Body of pancreas (tissue), 4 donors: ENCODE measurements around the gene ZSWIM7. TPM values are rescaled to one million over a fixed set of nuclear protein-coding genes. Genes with fewer than 3 reads are reported as not detected.

ENCODE experiments used
- ATAC-seq: fragments of 150-250 bp; one replicate; pipeline ENCODE4 v1.9.1; 2016
- DNase-seq, 4 donors: peaks; one replicate each; pipeline ENCODE4 v3.0.0-alpha.2; 2019
- H3K27ac ChIP-seq, 4 donors: fragments of 200-600 bp; sonication (generic); 1 replicate in 3 of 4; 2 replicates in 1 of 4; pipeline versions ENCODE4 v1.5.1 to v1.6.1; 2016 to 2019; ENCODE audit warnings: mild to moderate bottlenecking in 1 of 4, mixed read lengths in 1 of 4, moderate library complexity in 1 of 4
- H3K27me3 ChIP-seq, 2 donors: fragments of 200-600 bp; sonication (generic); one replicate each; pipeline ENCODE4 v1.6.0; 2016; ENCODE audit warnings: mild to moderate bottlenecking in 1 of 2
- H3K36me3 ChIP-seq, 2 donors: fragments of 200-600 bp; sonication (generic); replicated peaks in 1 of 2; 2 replicates each; pipeline ENCODE4 v1.5.1; 2016; ENCODE audit warnings: low read depth in 2 of 2; ENCODE audit not compliant: insufficient read depth in 1 of 2
- H3K4me1 ChIP-seq: fragments of 200-600 bp; sonication (generic); one replicate; pipeline ENCODE4 v1.6.0; 2016
- H3K4me3 ChIP-seq, 2 donors: fragments of 200-600 bp; sonication (generic); 1 replicate in 1 of 2; 2 replicates in 1 of 2; pipeline ENCODE4 v1.5.1; 2016 to 2019
- H3K9me3 ChIP-seq, 3 donors: fragments of 200-600 bp; sonication (generic); 1 replicate in 2 of 3; 2 replicates in 1 of 3; pipeline ENCODE4 v1.5.1; 2016
- CTCF ChIP-seq, 7 experiments: fragments of 450-650 bp in 4 of 7; fragments of 200-600 bp in 3 of 7; sonication (generic) in 3 of 7; IDR thresholded peaks; one replicate each; pipeline ENCODE4 v1.5.1; 2016 to 2019; ENCODE audit warnings: antibody characterized with exemption in 7 of 7
- POLR2A ChIP-seq, 3 donors: fragments of 450-650 bp; IDR thresholded peaks; one replicate each; pipeline ENCODE4 v1.6.1; 2016; ENCODE audit warnings: antibody characterized with exemption in 3 of 3, mild to moderate bottlenecking in 2 of 3
- WGBS, 2 donors: methylation state at CpG; one replicate each; pipeline ENCODE4 v1.1.5; 2017; 5-methylcytosine and 5-hydroxymethylcytosine counted together
- intact Hi-C: fragments of 100-400 bp; cut with DNase I; formaldehyde crosslinking; loops from one replicate; pipeline ENCODE4 v1.15.1; 2023
- total RNA-seq, 2 donors: library from RNA; depleted of rRNA; stranded (reverse); fragments of >200 nt; gene quantifications; one replicate each; pipeline ENCODE4 v1.1.0, GENCODE V29; 2016

ZSWIM7 gene
- total RNA-seq, 2 donors from 2014 or later: 18.2 to 18.8 TPM

- H3K36me3 ChIP-seq: no peaks in the 10 kb centered on the region
- 84 to 100% methylated on average over 1 to 3 of the region's 3 CpGs for WGBS, 2 donors
- H3K9me3 ChIP-seq: no peaks in the 10 kb centered on the region
- ATAC-seq: no peak
- TF ChIP-seq CTCF (IDR thresholded peaks at IDR 0.05): no peak
- TF ChIP-seq POLR2A (IDR thresholded peaks at IDR 0.05): no peak
- H3K27ac ChIP-seq: no peak overlapping the region
- H3K4me3 ChIP-seq: no peak overlapping the region
- H3K27me3 ChIP-seq: no peaks in the 10 kb centered on the region
- no peak for DNase-seq
- peaks cover 16% of the 10 kb centered on the region for H3K4me1 ChIP-seq
- intact Hi-C loops: no loop called here
Measured at GRCh38 chr17:15947271-15947670, 52.2 kb downstream of the ZSWIM7 start.

DNA sequence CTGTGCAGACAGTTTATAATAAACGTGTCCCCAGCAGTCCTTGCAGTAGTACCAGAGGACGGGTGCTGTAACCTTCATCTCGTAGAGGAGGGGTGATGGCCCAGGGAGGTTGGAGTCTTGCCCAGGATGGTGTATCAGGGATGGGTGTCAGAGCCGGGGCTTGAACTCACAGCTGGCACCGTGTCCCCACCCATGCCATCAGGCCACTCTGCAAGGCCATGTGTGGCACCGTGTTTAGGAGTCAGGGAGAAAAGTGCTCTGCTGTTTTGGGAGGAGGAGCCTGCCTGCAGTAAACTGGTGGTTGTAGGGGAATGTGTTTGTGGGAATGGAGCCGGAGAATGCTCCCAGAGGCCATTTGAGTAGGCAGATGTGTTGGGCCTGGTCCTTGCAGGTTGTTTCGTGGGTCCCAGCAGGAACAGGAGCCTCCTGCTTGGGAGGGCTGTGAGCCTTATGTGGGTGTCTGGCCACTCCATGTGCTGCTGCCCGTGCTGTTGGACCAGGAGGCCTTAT lies 52.8 kb downstream of the ZSWIM7 start:
- no peak overlapping the region for H3K4me3 ChIP-seq

DNA sequence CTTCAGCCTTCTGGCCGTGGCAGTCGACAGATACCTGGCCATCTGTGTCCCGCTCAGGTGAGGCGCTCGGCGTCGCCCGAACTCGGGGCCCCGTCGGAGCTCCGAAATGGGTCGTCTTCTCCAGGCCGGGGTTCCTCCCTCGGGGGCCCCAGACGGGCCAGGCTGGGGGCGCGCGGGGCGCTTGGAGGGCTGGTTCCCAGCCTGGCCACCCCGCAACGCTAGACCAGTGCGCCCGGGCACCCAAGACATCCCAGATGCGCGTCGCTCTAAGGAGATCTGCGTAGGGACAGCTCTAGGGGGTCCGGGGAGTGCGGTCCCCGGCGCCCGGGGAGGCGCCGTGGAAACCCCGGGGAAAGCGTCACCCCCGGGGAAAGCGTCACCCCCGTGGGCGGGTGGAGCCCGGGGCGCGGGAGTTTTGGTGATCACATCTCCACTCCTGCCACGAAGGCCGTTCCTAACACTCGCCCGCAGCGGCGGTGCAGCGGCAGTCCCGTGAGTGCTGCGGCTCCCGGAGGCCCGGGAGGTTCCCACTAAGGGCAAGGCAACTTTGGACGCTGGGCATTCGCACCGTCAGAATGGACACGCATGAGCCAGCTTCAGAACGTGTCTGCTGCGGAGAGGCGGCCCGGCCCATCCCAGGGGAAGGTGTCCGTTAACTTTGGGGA lies 53.8 kb downstream of the ZSWIM7 start:
- H3K9me3 ChIP-seq: no peaks in the 10 kb centered on the region
- peak overlapping the region; percentile 14 to 15 for H3K4me3 ChIP-seq
- H3K27ac ChIP-seq: peak overlapping the region in 3 of 4 donors; percentile 30 to 51 (median 36)
- intact Hi-C loops: no loop called here
- H3K36me3 ChIP-seq: no peaks in the 10 kb centered on the region
- ATAC-seq: no peak
- 0 to 9% methylated on average over 3 to 58 of the region's 64 CpGs for WGBS, 2 donors
- peak in 2 of 4 donors; percentile 23 to 26 for DNase-seq
- no peaks in the 10 kb centered on the region for H3K27me3 ChIP-seq
- TF ChIP-seq CTCF (IDR thresholded peaks at IDR 0.05): no peak
- H3K4me1 ChIP-seq: peaks cover 16% of the 10 kb centered on the region

More for the DNA sequence above, 52.8 kb downstream of the ZSWIM7 start:
- H3K27me3 ChIP-seq: no peaks in the 10 kb centered on the region
- no peak overlapping the region for H3K27ac ChIP-seq
- H3K36me3 ChIP-seq: no peaks in the 10 kb centered on the region
- no peak for DNase-seq
- TF ChIP-seq POLR2A (IDR thresholded peaks at IDR 0.05) (no peak), CTCF (IDR thresholded peaks at IDR 0.05) (no peak)
- H3K9me3 ChIP-seq: no peaks in the 10 kb centered on the region
- peaks cover 16% of the 10 kb centered on the region for H3K4me1 ChIP-seq
- ATAC-seq: no peak
- intact Hi-C loops: no loop called here
- 70 to 71% methylated on average over 9 of the region's 9 CpGs for WGBS, 2 donors

DNA sequence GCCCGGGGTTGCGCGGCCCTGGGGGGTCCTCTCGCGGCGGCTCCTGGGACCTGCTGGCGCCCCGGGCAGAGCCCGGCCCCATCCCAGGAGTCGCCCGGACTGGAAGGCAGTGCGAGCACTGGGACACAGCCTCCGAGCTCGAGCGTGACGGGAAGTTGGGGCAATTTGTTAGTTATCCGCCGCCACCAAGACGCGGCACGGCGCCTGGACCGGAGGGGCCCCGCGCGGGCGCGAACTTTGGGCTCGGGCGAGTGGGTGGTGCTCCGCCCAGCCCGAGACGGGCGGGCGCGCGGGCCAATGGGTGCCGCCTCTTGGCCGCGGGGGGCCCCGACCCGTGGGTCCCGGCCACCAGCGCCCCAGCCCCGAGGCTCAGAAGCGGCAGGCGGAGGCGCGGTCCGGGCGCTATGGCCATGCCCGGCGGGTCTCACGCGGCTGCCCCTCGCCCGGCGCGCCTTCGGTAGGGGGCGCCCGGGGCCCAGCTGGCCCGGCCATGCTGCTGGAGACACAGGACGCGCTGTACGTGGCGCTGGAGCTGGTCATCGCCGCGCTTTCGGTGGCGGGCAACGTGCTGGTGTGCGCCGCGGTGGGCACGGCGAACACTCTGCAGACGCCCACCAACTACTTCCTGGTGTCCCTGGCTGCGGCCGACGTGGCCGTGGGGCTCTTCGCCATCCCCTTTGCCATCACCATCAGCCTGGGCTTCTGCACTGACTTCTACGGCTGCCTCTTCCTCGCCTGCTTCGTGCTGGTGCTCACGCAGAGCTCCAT lies 54.6 kb downstream of the ZSWIM7 start, which contains the start of gene ADORA2B:
TSS of gene ADORA2B (plus strand) at position 372 of the 768 bp plus-strand sequence. CDS start at position 491, 119 bp downstream.
- Histone ChIP-seq H3K9me3 (no peaks in the 10 kb centered on the region), H3K27ac (peak within 1 kb of the TSS in 3 of 4 donors; percentile 30 to 51 (median 36)), H3K4me3 (peak within 1 kb of the TSS; percentile 15 to 61), H3K36me3 (no peaks in the 10 kb centered on the region), H3K4me1 (peaks cover 16% of the 10 kb centered on the region), H3K27me3 (no peaks in the 10 kb centered on the region)
- WGBS, 2 donors: 0% methylated on average over 1 to 86 of the region's 88 CpGs
- intact Hi-C loops: no loop called here
- TF ChIP-seq CTCF (IDR thresholded peaks at IDR 0.05): peak in 6 of 7 experiments; percentile 18 to 63 (median 37)
- peak in 2 of 3 donors; percentile 17 to 19 for TF ChIP-seq POLR2A (IDR thresholded peaks at IDR 0.05)
- DNase-seq (peak; percentile 54 to 71 (median 63)), ATAC-seq (peak; percentile 77)
